Measurements from ENCODE around the gene FAHD2A. TPM values are rescaled to one million over a fixed set of nuclear protein-coding genes. Genes with fewer than 3 reads are reported as not detected.
A peak's percentile ranks its signal among the peaks of the same experiment; 100 is the strongest.
"Not testable (repeated sequence)": the region's sequence is repeated elsewhere in the genome, so short reads cannot be mapped to it uniquely, and the experiment has no call there.

FAHD2A gene
- total RNA-seq, 2 experiments from 2014 or later = 26.5 to 27.5 TPM

GRCh38 chr2:95401480-95401879, 1.0 kb upstream of the FAHD2A start:
- peak overlapping the region; percentile 99 for H3K4me3 Mint-ChIP-seq
- Histone ChIP-seq H3K27me3 (ENCODE audit: control insufficient read depth in 1 of 2, insufficient read depth in 2 of 2, low read length in 2 of 2) (no peaks in the 10 kb centered on the region), H3K9me3 (ENCODE audit: control insufficient read depth in 1 of 2, insufficient read depth in 1 of 2, low read length in 2 of 2) (no peaks in the 10 kb centered on the region), H3K36me3 (ENCODE audit: insufficient read depth, low read length) (no peaks in the 10 kb centered on the region), H3K27ac (ENCODE audit: low read depth in 1 of 2, low read length in 2 of 2) (no peak overlapping the region), H3K4me1 (ENCODE audit: insufficient read depth, low read length) (peaks cover 17% of the 10 kb centered on the region), H3K4me3 (ENCODE audit: low read length) (peak overlapping the region; percentile 79)
- H3K9me3 Mint-ChIP-seq = no peaks in the 10 kb centered on the region
- H3K4me1 Mint-ChIP-seq (ENCODE audit: low read depth) = peaks cover 27% of the 10 kb centered on the region
- no peaks in the 10 kb centered on the region for H3K27me3 Mint-ChIP-seq
- intact Hi-C loops (cut with DNase I, micrococcal nuclease) = loop anchor here in 1 of 2 experiments (5.0 kb wide), 1 partner anchor 194 kb away; the partner anchor contains the start of gene ZNF892
- DNase-seq (no peak), ATAC-seq (ENCODE audit: poor library complexity) (no peak)
- H3K27ac Mint-ChIP-seq = peak overlapping the region; percentile 88
- ChIA-PET CTCF (no interaction called here), POLR2A (interaction anchor here (0.8 to 2.1 kb wide), 3 partner anchors 195 to 242 kb away, joined by 3 to 7 read pairs (median 3); partner anchors contain the start of genes ZNF2 and ZNF514)
- peaks cover 12% of the 10 kb centered on the region for H3K36me3 Mint-ChIP-seq (ENCODE audit: low read depth)
- TF ChIP-seq CTCF (IDR thresholded peaks at IDR 0.05) = no peak

GRCh38 chr2:95402004-95402369, 521 bp upstream of the FAHD2A start:
- H3K4me1 ChIP-seq (ENCODE audit: insufficient read depth, low read length) = peaks cover 17% of the 10 kb centered on the region
- peak overlapping the region; percentile 99 for H3K4me3 Mint-ChIP-seq
- POLR2A ChIA-PET = interaction anchor here (0.8 to 2.1 kb wide), 5 partner anchors 196 to 380 kb away, joined by 3 to 8 read pairs (median 3); partner anchors contain the start of genes ZNF2 and ZNF514
- intact Hi-C loops (cut with DNase I, micrococcal nuclease) = loop anchor here in 1 of 2 experiments (1.0 to 5.0 kb wide), 2 partner anchors 195 to 237 kb away; partner anchors contain the start of genes ZNF2 and ZNF892
- peak overlapping the region; percentile 79 for H3K4me3 ChIP-seq (ENCODE audit: low read length)
- peaks cover 12% of the 10 kb centered on the region for H3K36me3 Mint-ChIP-seq (ENCODE audit: low read depth)
- H3K36me3 ChIP-seq (ENCODE audit: insufficient read depth, low read length); H3K27me3 ChIP-seq (ENCODE audit: control insufficient read depth in 1 of 2, insufficient read depth in 2 of 2, low read length in 2 of 2); CTCF ChIA-PET; H3K27ac ChIP-seq (ENCODE audit: low read depth in 1 of 2, low read length in 2 of 2); H3K9me3 ChIP-seq (ENCODE audit: control insufficient read depth in 1 of 2, insufficient read depth in 1 of 2, low read length in 2 of 2); H3K9me3 Mint-ChIP-seq; H3K27me3 Mint-ChIP-seq: not testable (repeated sequence)
- peak; percentile 24 for ATAC-seq (ENCODE audit: poor library complexity)
- peak overlapping the region; percentile 88 for H3K27ac Mint-ChIP-seq
- H3K4me1 Mint-ChIP-seq (ENCODE audit: low read depth) = peaks cover 27% of the 10 kb centered on the region
- peak in 4 of 14 experiments; percentile 2 to 22 (median 10) for DNase-seq

GRCh38 chr2:95403204-95403721, 755 bp downstream of the FAHD2A start:
- ATAC-seq (ENCODE audit: poor library complexity) (peak; percentile 31), DNase-seq (peak in 8 of 14 experiments; percentile 11 to 58 (median 27))
- intact Hi-C loops (cut with DNase I, micrococcal nuclease) = loop anchor here (1.0 to 5.0 kb wide), 2 partner anchors 196 to 238 kb away; partner anchors contain the start of genes ZNF2 (in 1 of the 2) and ZNF892 (in 1 of the 2)
- Histone ChIP-seq H3K4me3 (ENCODE audit: low read length) (peak overlapping the region; percentile 79), H3K4me1 (ENCODE audit: insufficient read depth, low read length) (peaks cover 17% of the 10 kb centered on the region), H3K27ac (ENCODE audit: low read depth in 1 of 2, low read length in 2 of 2) (peak overlapping the region in 1 of 2 donors; percentile 57)
- H3K27me3 Mint-ChIP-seq; H3K9me3 ChIP-seq (ENCODE audit: control insufficient read depth in 1 of 2, insufficient read depth in 1 of 2, low read length in 2 of 2); H3K36me3 ChIP-seq (ENCODE audit: insufficient read depth, low read length); CTCF ChIA-PET; H3K27me3 ChIP-seq (ENCODE audit: control insufficient read depth in 1 of 2, insufficient read depth in 2 of 2, low read length in 2 of 2); H3K9me3 Mint-ChIP-seq: not testable (repeated sequence)
- Mint-ChIP-seq H3K4me3 (peak overlapping the region; percentile 99), H3K36me3 (ENCODE audit: low read depth) (peaks cover 18% of the 10 kb centered on the region), H3K4me1 (ENCODE audit: low read depth) (peaks cover 27% of the 10 kb centered on the region), H3K27ac (peak overlapping the region; percentile 88)
- POLR2A ChIA-PET = interaction anchor here (1.4 to 2.1 kb wide), 3 partner anchors 238 to 381 kb away, joined by 3 to 8 read pairs (median 7); partner anchors contain the start of genes ZNF2 and ZNF514

GRCh38 chr2:95403824-95404223, 1.3 kb downstream of the FAHD2A start:
- peaks cover 17% of the 10 kb centered on the region for H3K4me1 ChIP-seq (ENCODE audit: insufficient read depth, low read length)
- H3K36me3 ChIP-seq (ENCODE audit: insufficient read depth, low read length); H3K4me3 ChIP-seq (ENCODE audit: low read length); H3K27ac Mint-ChIP-seq; H3K27me3 ChIP-seq (ENCODE audit: control insufficient read depth in 1 of 2, insufficient read depth in 2 of 2, low read length in 2 of 2); H3K9me3 Mint-ChIP-seq; DNase-seq; CTCF ChIA-PET; H3K27me3 Mint-ChIP-seq; H3K9me3 ChIP-seq (ENCODE audit: control insufficient read depth in 1 of 2, insufficient read depth in 1 of 2, low read length in 2 of 2); ATAC-seq (ENCODE audit: poor library complexity); H3K27ac ChIP-seq (ENCODE audit: low read depth in 1 of 2, low read length in 2 of 2): not testable (repeated sequence)
- Mint-ChIP-seq H3K36me3 (ENCODE audit: low read depth) (peaks cover 23% of the 10 kb centered on the region), H3K4me3 (peak overlapping the region; percentile 99), H3K4me1 (ENCODE audit: low read depth) (peaks cover 27% of the 10 kb centered on the region)
- intact Hi-C loops (cut with DNase I, micrococcal nuclease) = loop anchor here (1.0 to 5.0 kb wide), 2 partner anchors 197 to 239 kb away; partner anchors contain the start of genes ZNF2 (in 1 of the 2) and ZNF892 (in 1 of the 2)
- POLR2A ChIA-PET = interaction anchor here (1.9 to 2.1 kb wide), 2 partner anchors 239 to 244 kb away, joined by 7 to 8 read pairs; partner anchors contain the start of genes ZNF2 and ZNF514

- CTCF ChIA-PET; H3K27ac ChIP-seq (ENCODE audit: low read depth in 1 of 2, low read length in 2 of 2); H3K9me3 Mint-ChIP-seq; H3K27me3 ChIP-seq (ENCODE audit: control insufficient read depth in 1 of 2, insufficient read depth in 2 of 2, low read length in 2 of 2); ATAC-seq (ENCODE audit: poor library complexity); H3K9me3 ChIP-seq (ENCODE audit: control insufficient read depth in 1 of 2, insufficient read depth in 1 of 2, low read length in 2 of 2); POLR2A ChIA-PET; H3K4me3 ChIP-seq (ENCODE audit: low read length); H3K27ac Mint-ChIP-seq; H3K36me3 ChIP-seq (ENCODE audit: insufficient read depth, low read length); DNase-seq; H3K27me3 Mint-ChIP-seq: not testable (repeated sequence)
- peak overlapping the region; percentile 56 for H3K4me3 Mint-ChIP-seq
- intact Hi-C loops (cut with DNase I, micrococcal nuclease) = loop anchor here in 1 of 2 experiments (5.0 kb wide), 1 partner anchor 197 kb away; the partner anchor contains the start of gene ZNF892
- peaks cover 17% of the 10 kb centered on the region for H3K4me1 ChIP-seq (ENCODE audit: insufficient read depth, low read length)
- peaks cover 29% of the 10 kb centered on the region for H3K36me3 Mint-ChIP-seq (ENCODE audit: low read depth)
- H3K4me1 Mint-ChIP-seq (ENCODE audit: low read depth) = peaks cover 27% of the 10 kb centered on the region
Measured at GRCh38 chr2:95404676-95405075, 2.2 kb downstream of the FAHD2A start.

- H3K4me1 Mint-ChIP-seq (ENCODE audit: low read depth); H3K27ac Mint-ChIP-seq; H3K27me3 Mint-ChIP-seq; POLR2A ChIA-PET; H3K9me3 ChIP-seq (ENCODE audit: control insufficient read depth in 1 of 2, insufficient read depth in 1 of 2, low read length in 2 of 2); H3K4me3 ChIP-seq (ENCODE audit: low read length); intact Hi-C loops (cut with DNase I, micrococcal nuclease); CTCF ChIA-PET; H3K4me3 Mint-ChIP-seq; ATAC-seq (ENCODE audit: poor library complexity); DNase-seq; H3K27me3 ChIP-seq (ENCODE audit: control insufficient read depth in 1 of 2, insufficient read depth in 2 of 2, low read length in 2 of 2); H3K27ac ChIP-seq (ENCODE audit: low read depth in 1 of 2, low read length in 2 of 2); H3K4me1 ChIP-seq (ENCODE audit: insufficient read depth, low read length); H3K36me3 ChIP-seq (ENCODE audit: insufficient read depth, low read length); H3K9me3 Mint-ChIP-seq: not testable (repeated sequence)
- peaks cover 23% of the 10 kb centered on the region for H3K36me3 Mint-ChIP-seq (ENCODE audit: low read depth)
Measured at GRCh38 chr2:95411239-95411638, 8.7 kb downstream of the FAHD2A start.

Measured in CD4-positive, alpha-beta T cell (primary cell).